H54 (cell line): ENCODE data around the gene BANF2.
A peak's percentile ranks its signal among the peaks of the same experiment; 100 is the strongest.

Experiments
- DNase-seq: peaks from one replicate; pipeline ENCODE4 v3.0.0; 2011; ENCODE audit warnings: low spot score, mixed read lengths; ENCODE audit not compliant: insufficient read length
- FAIRE-seq: peaks from 3 replicates; lab custom pipeline; 2011; peaks lifted over from hg19 to GRCh38; lab: Jason Lieb, UNC
- POLR2A ChIP-seq: IDR thresholded peaks from 2 replicates; pipeline ENCODE4 v1.6.1; 2011; ENCODE audit warnings: low read depth, mild to moderate bottlenecking, low read length

Gene BANF2

GRCh38 chr20:17721802-17722486 lies 22.2 kb downstream of the BANF2 start:
- no peak for FAIRE-seq
- no peak for DNase-seq
- TF ChIP-seq POLR2A = no peak

DNA sequence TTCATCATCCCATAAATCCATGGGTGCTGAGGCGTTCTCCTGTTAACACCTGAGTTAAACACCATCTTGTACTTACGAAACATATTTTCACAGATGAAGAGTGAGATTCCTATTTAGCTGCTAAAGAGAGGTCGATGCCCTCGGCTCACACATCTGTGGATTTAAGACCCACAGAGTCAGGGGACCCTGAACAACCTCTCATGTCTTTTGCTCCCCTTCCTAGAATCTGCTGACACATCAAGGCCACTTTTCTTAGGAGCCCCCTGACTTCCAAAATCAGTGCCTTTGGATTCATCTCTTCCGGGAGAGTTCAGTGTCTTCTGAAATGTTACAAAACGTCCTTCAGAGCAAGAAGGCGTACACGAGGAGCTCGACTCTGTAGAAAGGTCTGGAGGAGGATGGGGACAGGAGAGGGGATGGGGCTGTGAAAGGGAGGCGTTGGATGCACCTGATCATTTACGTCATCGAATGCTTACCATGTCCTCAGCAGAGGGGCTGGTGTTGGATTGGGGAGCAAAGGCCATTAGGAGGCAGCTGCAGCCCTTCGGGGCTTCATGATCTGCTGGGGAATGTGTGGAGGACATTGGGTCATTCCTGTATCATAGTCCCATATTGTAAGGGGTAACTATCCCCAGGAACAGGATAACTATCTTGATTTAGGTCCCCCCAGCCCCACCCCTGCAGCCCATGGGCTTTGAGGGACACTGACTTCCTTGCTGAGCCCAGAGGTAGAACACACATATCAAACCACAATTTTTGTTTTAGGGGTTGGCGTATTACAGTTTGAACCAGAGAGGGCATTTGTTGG lies 22.9 kb downstream of the BANF2 start:
- no peak for FAIRE-seq
- no peak for TF ChIP-seq POLR2A
- DNase-seq = no peak

DNA sequence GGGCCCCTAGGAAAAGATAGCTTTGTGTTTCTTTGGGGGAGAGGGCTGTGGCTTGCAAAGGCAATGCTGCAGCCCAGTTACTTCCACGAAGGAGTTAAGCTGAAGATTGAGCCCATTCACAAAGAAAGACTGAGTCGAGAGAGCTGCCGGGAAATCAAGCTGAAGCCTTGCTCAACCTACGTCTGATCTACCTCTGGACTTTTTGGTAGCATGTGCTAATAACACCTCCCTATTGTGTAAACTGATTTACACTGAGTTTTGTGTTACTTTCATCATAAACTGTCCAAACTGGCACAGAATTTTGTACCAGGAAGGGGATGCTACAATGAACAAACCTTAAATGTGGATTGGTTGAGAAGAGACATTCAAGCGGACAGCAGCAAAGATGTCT lies 23.5 kb downstream of the BANF2 start:
- FAIRE-seq = no peak
- TF ChIP-seq POLR2A = no peak
- no peak for DNase-seq

GRCh38 chr20:17725094-17725835 lies 25.5 kb downstream of the BANF2 start:
- TF ChIP-seq POLR2A = no peak
- DNase-seq (no peak), FAIRE-seq (no peak)

- TF ChIP-seq POLR2A = no peak
- DNase-seq = no peak
- no peak for FAIRE-seq
These were observed 27.1 kb downstream of the BANF2 start for GRCh38 chr20:17726902-17727301.

DNA sequence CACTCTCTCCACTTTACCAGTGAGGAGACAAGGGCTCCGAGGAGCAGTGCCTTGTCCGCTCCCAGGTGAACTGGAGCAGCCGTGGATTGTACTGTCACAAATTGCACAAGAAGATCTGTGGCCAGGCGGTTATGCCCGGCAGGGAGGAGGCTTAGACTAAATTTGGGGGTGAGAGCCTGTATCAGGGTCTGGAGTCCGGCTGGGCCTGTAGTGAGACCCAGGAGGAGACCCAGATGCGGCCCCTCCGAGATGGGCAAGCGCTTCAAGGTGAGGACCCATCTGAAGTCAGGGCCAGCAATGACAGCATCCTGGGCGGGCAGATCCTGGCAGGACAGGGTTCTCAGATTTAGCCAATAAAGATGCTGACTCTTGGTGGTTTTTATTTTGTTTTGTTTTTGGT lies 27.6 kb downstream of the BANF2 start:
- no peak for FAIRE-seq
- no peak for DNase-seq
- TF ChIP-seq POLR2A = no peak

DNA sequence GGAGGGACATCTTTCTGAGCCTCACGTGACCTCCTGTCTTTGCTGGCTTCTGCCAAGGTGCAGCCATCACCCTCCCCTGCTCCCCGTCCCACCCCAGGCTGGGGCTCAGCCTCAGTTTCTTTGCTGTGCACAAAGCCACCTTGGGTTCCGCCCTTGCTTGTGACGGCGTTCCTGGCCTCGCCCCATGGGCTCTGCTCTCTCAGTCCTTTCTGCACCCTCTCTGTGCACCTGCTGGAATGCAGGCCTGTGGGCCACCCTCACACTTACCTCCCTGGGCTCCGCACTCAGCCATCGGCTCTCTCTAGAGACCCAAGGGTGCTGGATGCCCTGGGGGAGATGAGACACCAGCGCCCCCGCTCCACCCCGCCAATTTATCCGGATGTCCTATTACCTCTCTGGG lies 28.3 kb downstream of the BANF2 start:
- no peak for DNase-seq
- TF ChIP-seq POLR2A = no peak
- FAIRE-seq = no peak

- no peak for FAIRE-seq
- no peak for TF ChIP-seq POLR2A
- no peak for DNase-seq
These were observed 30.3 kb downstream of the BANF2 start for GRCh38 chr20:17730071-17730470.

DNA sequence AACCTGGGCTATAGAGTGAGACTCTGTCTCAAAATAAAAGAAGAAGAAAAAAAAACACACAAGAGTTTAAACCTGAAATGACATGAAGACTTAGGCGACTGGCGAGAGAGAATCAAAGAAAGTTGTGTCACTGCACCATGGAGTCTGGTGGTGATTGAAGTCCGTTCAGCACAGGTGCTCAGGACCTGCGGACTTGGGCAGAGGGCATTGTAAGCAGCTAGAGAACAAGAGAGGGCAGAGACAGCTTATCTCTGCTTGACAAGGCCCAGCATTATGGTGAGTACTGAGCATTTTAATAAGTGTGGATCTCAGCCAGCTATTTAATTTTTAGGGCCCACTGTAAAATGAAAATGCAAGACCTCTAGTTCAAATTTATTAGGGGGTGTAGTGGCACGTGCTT lies 31.5 kb downstream of the BANF2 start:
- DNase-seq (no peak), FAIRE-seq (no peak)
- no peak for TF ChIP-seq POLR2A

GRCh38 chr20:17732907-17733521 lies 33.2 kb downstream of the BANF2 start:
- DNase-seq (no peak), FAIRE-seq (no peak)
- no peak for TF ChIP-seq POLR2A

GRCh38 chr20:17733767-17734304 lies 34.1 kb downstream of the BANF2 start:
- FAIRE-seq = no peak

DNA sequence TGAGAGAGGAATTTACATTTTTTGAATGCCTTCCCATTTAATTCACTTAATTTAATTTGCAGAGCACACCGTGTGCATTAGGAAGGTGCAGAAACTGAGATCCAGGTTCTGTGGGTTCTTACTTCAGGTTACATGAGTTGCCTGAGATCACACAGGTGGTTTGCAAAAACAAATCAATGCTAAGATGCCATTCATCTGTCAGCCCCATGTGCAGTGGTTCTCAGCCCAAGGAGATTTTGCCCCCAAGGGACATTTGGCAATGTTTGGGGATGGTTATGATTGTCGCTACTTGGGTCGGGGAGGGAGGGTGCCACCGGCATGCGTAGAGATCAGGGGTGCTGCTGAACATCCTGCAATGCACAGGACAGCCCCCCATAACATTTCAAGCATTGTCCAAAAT lies 34.6 kb downstream of the BANF2 start:
- DNase-seq (no peak), FAIRE-seq (no peak)
- no peak for TF ChIP-seq POLR2A

More at GRCh38 chr20:17733767-17734304, 34.1 kb downstream of the BANF2 start:
- no peak for DNase-seq
- TF ChIP-seq POLR2A = no peak

DNA sequence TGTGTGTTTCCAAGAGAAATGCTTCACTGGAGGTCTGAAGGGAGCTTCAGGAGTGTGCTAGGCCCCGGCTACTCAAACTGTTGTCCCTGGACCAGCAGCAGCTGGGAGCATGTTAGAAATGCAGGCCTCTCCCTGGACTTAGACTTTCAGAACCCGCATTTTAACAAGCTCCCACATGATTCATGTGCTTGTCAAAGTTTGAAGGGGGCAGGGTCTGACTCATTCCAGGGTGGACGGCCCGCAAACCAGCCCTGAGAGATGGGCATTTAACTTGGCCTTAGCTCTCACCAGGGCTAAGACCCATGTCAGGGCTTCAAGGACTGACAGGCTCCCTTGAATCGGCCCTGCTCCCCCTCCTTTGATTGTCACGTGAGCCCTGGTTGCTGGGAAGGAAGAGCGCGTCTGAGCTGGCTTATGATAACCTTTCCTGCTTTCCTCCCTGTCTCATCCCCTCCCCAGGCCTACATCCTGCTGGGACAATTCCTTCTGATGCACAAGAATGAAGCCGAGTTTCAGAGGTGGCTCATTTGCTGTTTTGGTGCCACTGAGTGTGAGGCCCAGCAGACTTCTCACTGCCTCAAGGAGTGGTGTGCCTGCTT lies 35.5 kb downstream of the BANF2 start:
- peak; percentile 32 for DNase-seq
- FAIRE-seq = no peak
- TF ChIP-seq POLR2A = no peak
